Activated CD8-positive, alpha-beta memory T cell treated with anti-CD3 and anti-CD28 coated beads, Interleukin-2, amount 50 U/mL, for 48 hours (primary cell): Measurements from ENCODE around the gene GRM7.

Experiments
- DNase-seq: peaks from one replicate; pipeline ENCODE4 v3.0.0-alpha.2; 2020

The GRM7 gene

GRCh38 chr3:7678521-7678920 lies 817.6 kb downstream of the GRM7 start:
- DNase-seq = no peak

GRCh38 chr3:7682822-7683229 lies 821.9 kb downstream of the GRM7 start:
- DNase-seq = no peak

GRCh38 chr3:7683426-7683825 lies 822.5 kb downstream of the GRM7 start:
- no peak for DNase-seq

- no peak for DNase-seq
These were observed 823.3 kb downstream of the GRM7 start for GRCh38 chr3:7684182-7684715.

- no peak for DNase-seq
These were observed 826.7 kb downstream of the GRM7 start for GRCh38 chr3:7687428-7688147.

GRCh38 chr3:7692866-7693265 lies 832.0 kb downstream of the GRM7 start:
- no peak for DNase-seq

GRCh38 chr3:7693976-7694375 lies 833.1 kb downstream of the GRM7 start:
- DNase-seq = no peak

GRCh38 chr3:7695049-7695448 lies 834.1 kb downstream of the GRM7 start:
- DNase-seq = no peak

- DNase-seq = no peak
These were observed 835.4 kb downstream of the GRM7 start for GRCh38 chr3:7696320-7696719.

- no peak for DNase-seq
These were observed 836.6 kb downstream of the GRM7 start for GRCh38 chr3:7697548-7697947.

GRCh38 chr3:7700539-7700938 lies 839.6 kb downstream of the GRM7 start:
- no peak for DNase-seq

- DNase-seq = no peak
These were observed 840.1 kb downstream of the GRM7 start for GRCh38 chr3:7700977-7701376.

- DNase-seq = no peak
These were observed 846.3 kb downstream of the GRM7 start for GRCh38 chr3:7707187-7707586.

GRCh38 chr3:7709376-7710082 lies 848.6 kb downstream of the GRM7 start:
- no peak for DNase-seq

- no peak for DNase-seq
These were observed 849.4 kb downstream of the GRM7 start for GRCh38 chr3:7710284-7710683.

GRCh38 chr3:7713724-7714123 lies 852.8 kb downstream of the GRM7 start:
- no peak for DNase-seq

- DNase-seq = no peak
These were observed 859.9 kb downstream of the GRM7 start for GRCh38 chr3:7720649-7721297.

GRCh38 chr3:7721869-7722268 lies 861.0 kb downstream of the GRM7 start:
- no peak for DNase-seq

- no peak for DNase-seq
These were observed 867.9 kb downstream of the GRM7 start for GRCh38 chr3:7728566-7729519.

- DNase-seq = no peak
These were observed 873.0 kb downstream of the GRM7 start for GRCh38 chr3:7733933-7734332.

GRCh38 chr3:7734456-7734855 lies 873.5 kb downstream of the GRM7 start:
- no peak for DNase-seq

GRCh38 chr3:7737263-7737662 lies 876.3 kb downstream of the GRM7 start:
- DNase-seq = no peak

- no peak for DNase-seq
These were observed 878.8 kb downstream of the GRM7 start for GRCh38 chr3:7739754-7740153.
